Astrocyte of the spinal cord (primary cell): ENCODE data around the gene PKD2.
A peak's percentile ranks its signal among the peaks of the same experiment; 100 is the strongest.

ENCODE experiments used
- DNase-seq: peaks from one replicate; pipeline ENCODE4 v3.0.0; 2011; ENCODE audit warnings: low read depth, low spot score
- H3K4me3 ChIP-seq: 2 replicates; pipeline ENCODE4 v1.5.1; 2011; ENCODE audit warnings: low read depth, mild to moderate bottlenecking, low read length, moderate library complexity
- CTCF ChIP-seq: IDR thresholded peaks from 2 replicates; pipeline ENCODE4 v1.5.1; 2012; ENCODE audit warnings: low read depth, mild to moderate bottlenecking, low read length, inconsistent platforms
- in situ Hi-C: cut with HindIII; loops from 2 replicates; pipeline ENCODE4 v1.10.0; 2017; ENCODE audit warnings: low sequenced_read_pairs

The PKD2 gene

GRCh38 chr4:88002786-88003185 is 4.6 kb upstream of the PKD2 start:
- DNase-seq = peak; percentile 17
- no peak for TF ChIP-seq CTCF
- in situ Hi-C loops = no loop called here
- no peak overlapping the region for H3K4me3 ChIP-seq

DNA sequence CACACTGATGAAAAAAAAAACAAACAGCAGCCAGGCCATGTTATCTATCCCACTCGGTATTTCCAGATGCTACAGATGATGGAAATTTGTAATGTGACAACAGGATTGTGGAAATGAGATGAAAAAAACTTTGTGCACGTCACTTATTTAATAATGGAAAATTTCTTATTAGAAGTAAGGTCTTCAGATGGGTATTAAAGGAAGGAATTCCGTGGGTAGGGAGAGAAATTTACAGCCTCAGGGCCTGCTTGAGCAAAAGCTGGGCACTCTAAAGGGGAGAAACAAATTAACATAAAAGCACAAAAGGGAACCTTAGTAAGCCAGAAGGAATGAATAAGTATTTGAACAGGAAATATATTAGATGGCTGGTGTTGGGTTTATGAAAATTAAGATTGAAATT is 4.2 kb upstream of the PKD2 start:
- no peak for TF ChIP-seq CTCF
- no peak for DNase-seq
- no peak overlapping the region for H3K4me3 ChIP-seq
- in situ Hi-C loops = no loop called here

- TF ChIP-seq CTCF = no peak
- peak; percentile 5 for DNase-seq
- in situ Hi-C loops = no loop called here
- no peak overlapping the region for H3K4me3 ChIP-seq
Observed at GRCh38 chr4:88005076-88005475, 2.4 kb upstream of the PKD2 start.

- in situ Hi-C loops = no loop called here
- H3K4me3 ChIP-seq = no peak overlapping the region
- DNase-seq = no peak
- no peak for TF ChIP-seq CTCF
Observed at GRCh38 chr4:88005946-88006345, 1.5 kb upstream of the PKD2 start.

- TF ChIP-seq CTCF = no peak
- peak overlapping the region; percentile 34 for H3K4me3 ChIP-seq
- in situ Hi-C loops = no loop called here
- peak; percentile 32 for DNase-seq
Observed at GRCh38 chr4:88006956-88007303, 505 bp upstream of the PKD2 start.

DNA sequence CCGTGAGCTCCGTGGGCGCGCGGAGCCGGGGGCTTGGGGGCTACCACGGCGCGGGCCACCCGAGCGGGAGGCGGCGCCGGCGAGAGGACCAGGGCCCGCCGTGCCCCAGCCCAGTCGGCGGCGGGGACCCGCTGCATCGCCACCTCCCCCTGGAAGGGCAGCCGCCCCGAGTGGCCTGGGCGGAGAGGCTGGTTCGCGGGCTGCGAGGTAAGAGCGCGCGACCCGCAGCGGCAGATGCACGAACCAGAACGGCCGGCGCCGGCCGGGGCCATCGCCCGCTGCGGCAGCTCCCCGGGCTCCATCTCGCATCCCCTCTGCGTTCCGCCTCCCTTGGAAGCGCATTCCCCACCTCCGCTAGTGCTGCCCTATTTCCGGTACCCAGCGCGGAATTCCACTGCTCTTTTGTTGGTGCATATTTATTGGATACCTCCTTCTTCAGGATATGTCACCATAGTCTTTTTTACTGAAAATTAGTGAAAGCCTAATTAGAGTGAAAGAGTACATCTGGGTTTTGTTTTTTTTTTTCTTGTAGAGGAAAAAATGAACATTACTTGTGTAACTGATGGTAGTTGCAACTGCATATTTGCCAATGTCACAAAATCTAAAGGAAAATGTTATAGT is 797 bp downstream of the PKD2 start:
- H3K4me3 ChIP-seq = peak overlapping the region; percentile 54
- peak; percentile 42 for DNase-seq
- in situ Hi-C loops = no loop called here
- no peak for TF ChIP-seq CTCF

DNA sequence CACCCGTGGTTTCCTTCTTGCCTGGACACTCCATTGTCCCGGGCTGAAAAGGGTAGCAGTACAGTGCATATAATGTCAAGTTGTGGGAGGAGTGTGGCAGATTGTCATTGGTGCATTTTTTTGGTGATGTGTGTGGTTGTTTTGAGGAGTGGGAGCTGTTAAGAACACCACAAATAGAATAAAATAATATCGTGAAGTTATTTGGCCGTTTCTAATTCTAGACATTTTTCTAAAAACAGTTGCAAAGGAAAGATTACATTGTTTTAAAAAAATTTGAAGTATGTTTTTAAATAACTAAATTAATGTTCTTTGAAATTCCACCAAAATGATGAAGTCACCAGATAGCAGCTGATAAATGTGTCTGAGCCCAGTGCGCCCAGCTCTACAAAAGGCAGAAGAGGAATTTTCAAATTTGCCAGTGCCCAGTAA is 1.3 kb downstream of the PKD2 start:
- DNase-seq = peak; percentile 37
- TF ChIP-seq CTCF = no peak
- in situ Hi-C loops = no loop called here
- H3K4me3 ChIP-seq = peak overlapping the region; percentile 54
